ENCODE data around the gene TRABD2B.

The TRABD2B gene

GRCh38 chr1:47997289-47998200, at the start of gene TRABD2B:
Gene TRABD2B, minus strand, starts transcription at chr1:47997385.
- peak within 1 kb of the TSS; percentile 42 for H3K4me3 ChIP-seq (ENCODE audit: control insufficient read depth, low read depth, low read length)
- peak; percentile 65 for DNase-seq (ENCODE audit: low read depth)
- peak; percentile 49 for TF ChIP-seq CTCF (conservative IDR thresholded peaks at IDR 0.05; ENCODE audit: control insufficient read depth, insufficient read depth, low read depth, low read length)

- TF ChIP-seq CTCF (conservative IDR thresholded peaks at IDR 0.05; ENCODE audit: control insufficient read depth, insufficient read depth, low read depth, low read length) = no peak
- DNase-seq (ENCODE audit: low read depth) = no peak
- no peak overlapping the region for H3K4me3 ChIP-seq (ENCODE audit: control insufficient read depth, low read depth, low read length)
Observed at GRCh38 chr1:48044311-48044710, 47.1 kb upstream of the TRABD2B start.

GRCh38 chr1:48043622-48044021, 46.4 kb upstream of the TRABD2B start:
- DNase-seq (ENCODE audit: low read depth) = no peak
- H3K4me3 ChIP-seq (ENCODE audit: control insufficient read depth, low read depth, low read length) = no peak overlapping the region
- TF ChIP-seq CTCF (conservative IDR thresholded peaks at IDR 0.05; ENCODE audit: control insufficient read depth, insufficient read depth, low read depth, low read length) = no peak

GRCh38 chr1:48040154-48040553, 43.0 kb upstream of the TRABD2B start:
- no peak for DNase-seq (ENCODE audit: low read depth)
- TF ChIP-seq CTCF (conservative IDR thresholded peaks at IDR 0.05; ENCODE audit: control insufficient read depth, insufficient read depth, low read depth, low read length) = no peak
- no peak overlapping the region for H3K4me3 ChIP-seq (ENCODE audit: control insufficient read depth, low read depth, low read length)

GRCh38 chr1:48039088-48040054, 42.2 kb upstream of the TRABD2B start:
- no peak for TF ChIP-seq CTCF (conservative IDR thresholded peaks at IDR 0.05; ENCODE audit: control insufficient read depth, insufficient read depth, low read depth, low read length)
- DNase-seq (ENCODE audit: low read depth) = peak; percentile 63
- H3K4me3 ChIP-seq (ENCODE audit: control insufficient read depth, low read depth, low read length) = no peak overlapping the region

GRCh38 chr1:48038270-48038767, 41.1 kb upstream of the TRABD2B start:
- no peak for DNase-seq (ENCODE audit: low read depth)
- no peak overlapping the region for H3K4me3 ChIP-seq (ENCODE audit: control insufficient read depth, low read depth, low read length)
- no peak for TF ChIP-seq CTCF (conservative IDR thresholded peaks at IDR 0.05; ENCODE audit: control insufficient read depth, insufficient read depth, low read depth, low read length)
